ENCODE measurements around the gene GARRE1. TPM values are rescaled to one million over a fixed set of nuclear protein-coding genes. Genes with fewer than 3 reads are reported as not detected.

The GARRE1 gene
- total and polyA plus RNA-seq, 2 experiments from 2014 or later, result 16.0 to 20.0 TPM

- no peak for TF ChIP-seq ZNF331 (CRISPR knock-in tag; IDR thresholded peaks at IDR 0.05; ENCODE audit: low read depth)
- no peak for TF ChIP-seq REST (IDR thresholded peaks at IDR 0.05; ENCODE audit: unreplicated experiment)
- TF ChIP-seq CREB1 (CRISPR knock-in tag; IDR thresholded peaks at IDR 0.05; ENCODE audit: low read depth), result no peak
- TF ChIP-seq ZNF462 (CRISPR knock-in tag; IDR thresholded peaks at IDR 0.05), result no peak
- no peak for TF ChIP-seq NANOG (IDR thresholded peaks at IDR 0.05; ENCODE audit: borderline replicate concordance)
- no peak for TF ChIP-seq ETS1 (IDR thresholded peaks at IDR 0.05)
- no peak for TF ChIP-seq POLR2AphosphoS5 (IDR thresholded peaks at IDR 0.05; ENCODE audit: low read depth)
- no peak for TF ChIP-seq EZH2phosphoT487 (IDR thresholded peaks at IDR 0.05; ENCODE audit: unreplicated experiment)
- no peak for TF ChIP-seq EZH2 (IDR thresholded peaks at IDR 0.05; ENCODE audit: low read depth, unreplicated experiment)
- no peak for TF ChIP-seq CTCF (conservative IDR thresholded peaks at IDR 0.05; ENCODE audit: low read depth in 2 of 2)
- no peak for TF ChIP-seq STAT1 (IDR thresholded peaks at IDR 0.05; ENCODE audit: unreplicated experiment)
- no peak for TF ChIP-seq JUNB (IDR thresholded peaks at IDR 0.05; ENCODE audit: unreplicated experiment)
- no peak for TF ChIP-seq ZNF114 (CRISPR knock-in tag; IDR thresholded peaks at IDR 0.05)
- DNase-seq (ENCODE audit: low spot score), result no peak
- H3K36me3 ChIP-seq (ENCODE audit: insufficient read depth), result peaks cover 36% of the 10 kb centered on the region; the same call in 1 of the 2 replicates
- no peaks in the 10 kb centered on the region for H3K4me1 ChIP-seq (ENCODE audit: insufficient read depth)
- Mint-ChIP-seq H3K27me3 (ENCODE audit: insufficient read depth, low read depth, poor library complexity) (peaks cover 2% of the 10 kb centered on the region), H3K27ac (no peak overlapping the region), H3K36me3 (ENCODE audit: low read depth) (peaks cover 52% of the 10 kb centered on the region), H3K9me3 (no peaks in the 10 kb centered on the region), H3K4me1 (no peaks in the 10 kb centered on the region), H3K4me3 (no peak overlapping the region)
- no peak overlapping the region for H3K4me3 ChIP-seq
- H3K4me2 ChIP-seq, result no peak overlapping the region
- peaks cover 4% of the 10 kb centered on the region; the same call in 1 of the 2 replicates for H4K20me1 ChIP-seq (replicated peaks; ENCODE audit: insufficient read depth)
- H3K27ac ChIP-seq (ENCODE audit: low read depth), result no peak overlapping the region; the same call in 1 of the 2 replicates
- H2AFZ ChIP-seq, result no peak overlapping the region
- H3K79me2 ChIP-seq (replicated peaks; ENCODE audit: insufficient read depth), result peaks cover 1% of the 10 kb centered on the region; the same call in 1 of the 2 replicates
- no peaks in the 10 kb centered on the region for H3K27me3 ChIP-seq (ENCODE audit: insufficient read depth)
- no peak for ATAC-seq
- no peaks in the 10 kb centered on the region for H3F3A ChIP-seq (replicated peaks; ENCODE audit: low read depth)
- no peaks in the 10 kb centered on the region for H3K9me2 ChIP-seq (ENCODE audit: insufficient read depth)
Measured at GRCh38 chr19:34208291-34208884, 46.0 kb upstream of the GARRE1 start.

Measured in GM23338 (cell line).